ENCODE results near the gene L2HGDH. TPM values are rescaled to one million over a fixed set of nuclear protein-coding genes. Genes with fewer than 3 reads are reported as not detected.

The L2HGDH gene
- 15.5 and 18.6 TPM in 2 replicates for total RNA-seq (2021)
- percentile 68 among the genes with signal in this experiment for Bru-seq, nascent RNA
- BruChase-seq, experiment 1, labeled RNA remaining after a 2-hour chase, result percentile 68 among the genes with signal in this experiment
- BruChase-seq, experiment 2, labeled RNA remaining after a 6-hour chase, result percentile 62 among the genes with signal in this experiment
- long read RNA-seq, full-length matches to known transcripts, result 12 of 23 reads
- long read RNA-seq, partial matches to known transcripts, result 1 of 23 reads
- long read RNA-seq, other reads (novel, unspliced or antisense), result 10 of 23 reads

DNA sequence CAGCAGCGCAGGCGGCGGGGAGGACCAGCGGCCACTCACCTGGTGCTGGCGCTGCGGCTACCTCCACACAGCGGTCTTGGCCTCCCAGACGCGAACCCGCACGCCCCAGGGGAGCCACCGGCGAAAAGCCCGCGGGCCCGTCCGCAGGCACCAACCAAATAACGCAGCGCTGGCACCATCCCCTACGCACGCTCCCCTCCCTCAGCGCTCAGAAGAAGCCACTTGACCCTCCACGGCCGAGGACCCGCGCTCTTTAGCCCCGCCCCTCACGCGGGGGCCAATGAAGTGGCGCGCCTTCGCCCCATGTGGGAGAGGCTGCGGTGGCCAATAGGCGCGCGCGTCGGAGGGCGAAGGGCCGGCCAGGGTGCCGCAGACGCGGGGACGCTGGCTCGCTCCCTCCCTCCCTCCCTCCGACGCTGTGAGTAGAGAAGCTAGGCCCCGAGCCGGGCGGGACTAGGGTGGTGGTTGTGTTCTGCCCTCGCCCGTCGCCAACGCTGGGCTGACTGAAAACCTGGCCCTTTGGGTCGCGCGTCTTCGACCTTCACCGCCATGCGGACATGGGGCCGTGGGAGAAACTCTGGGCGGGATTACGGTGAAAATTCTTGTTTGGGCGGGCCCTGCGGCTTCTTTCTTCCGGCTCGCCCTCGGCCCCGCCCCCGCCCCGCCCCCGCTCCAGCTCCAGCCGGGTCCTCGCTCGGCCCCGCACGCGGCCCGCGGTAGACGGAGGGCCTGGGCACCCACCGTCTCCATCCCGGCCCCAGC is at the start of gene L2HGDH, which contains the start of gene DMAC2L:
L2HGDH (minus strand) TSS at position 258 of the 762 bp plus-strand sequence; CDS start at position 179, 79 bp downstream.
DMAC2L (plus strand) TSS at position 353 of the 762 bp plus-strand sequence. CDS start 9,164 bp downstream, outside the sequence.
- POLR2A ChIA-PET (ENCODE audit: unreplicated experiment), result interaction anchor here (0.5 to 0.9 kb wide), 6 partner anchors 84 to 1482 kb away, joined by 3 to 19 read pairs (median 4); partner anchors contain the start of genes CDKL1 and NEMF
- H3F3A ChIP-seq (ENCODE audit: insufficient read depth, low read depth), result peaks cover 5% of the 10 kb centered on the region; the same call in 1 of the 2 replicates

GRCh38 chr14:50360851-50361250 is 48.8 kb upstream of the L2HGDH start:
- TF ChIP-seq EZH2 (IDR thresholded peaks at IDR 0.05; ENCODE audit: low read depth), result no peak
- no peak for TF ChIP-seq CTCF (conservative IDR thresholded peaks at IDR 0.05)
- intact Hi-C loops (cut with micrococcal nuclease; ENCODE audit: unreplicated experiment), result no loop called here
- H3F3A ChIP-seq (ENCODE audit: insufficient read depth, low read depth), result peaks cover 8% of the 10 kb centered on the region; the same call in 1 of the 2 replicates
- no peak overlapping the region for H2AFZ ChIP-seq
- POLR2A ChIA-PET (ENCODE audit: unreplicated experiment), result no interaction called here
- H3K4me1 ChIP-seq (replicated peaks; ENCODE audit: insufficient read depth), result peaks cover 24% of the 10 kb centered on the region
- H3K4me2 ChIP-seq, result no peak overlapping the region
- no peaks in the 10 kb centered on the region for H3K9me3 ChIP-seq (ENCODE audit: insufficient read depth, low read depth)
- H3K9me2 ChIP-seq (ENCODE audit: insufficient read depth), result no peaks in the 10 kb centered on the region; the same call in 1 of the 2 replicates
- DNase-seq, result peak in 1 of 2 experiments; percentile 62
- H4K20me1 ChIP-seq (ENCODE audit: insufficient read depth), result no peaks in the 10 kb centered on the region
- no TSS peak for BruUV-seq (replicated peaks)
- H3K4me3 ChIP-seq, result no peak overlapping the region
- H3K79me2 ChIP-seq (ENCODE audit: low read depth), result no peaks in the 10 kb centered on the region
- CTCF ChIA-PET, result no interaction called here
- H3K36me3 ChIP-seq (ENCODE audit: low read depth), result no peaks in the 10 kb centered on the region
- H3K27ac ChIP-seq, result no peak overlapping the region
- H3K27me3 ChIP-seq (ENCODE audit: insufficient read depth, low read depth), result no peaks in the 10 kb centered on the region

More for the DNA sequence above, at the start of gene L2HGDH, which contains the start of gene DMAC2L:
- peak within 1 kb of the TSS; percentile 99 for H2AFZ ChIP-seq
- peak within 1 kb of the TSS; percentile 88 for H3K27ac ChIP-seq
- H3K9me3 ChIP-seq (ENCODE audit: insufficient read depth, low read depth), result no peaks in the 10 kb centered on the region; the same call in 1 of the 2 replicates
- TF ChIP-seq EZH2 (IDR thresholded peaks at IDR 0.05; ENCODE audit: low read depth), result no peak
- TF ChIP-seq CTCF (conservative IDR thresholded peaks at IDR 0.05), result peak; percentile 31
- H3K4me3 ChIP-seq, result peak within 1 kb of the TSS; percentile 85
- BruUV-seq (replicated peaks), result no TSS peak
- peaks cover 18% of the 10 kb centered on the region for H3K4me1 ChIP-seq (replicated peaks; ENCODE audit: insufficient read depth)
- no peaks in the 10 kb centered on the region for H3K27me3 ChIP-seq (ENCODE audit: insufficient read depth, low read depth)
- peak; percentile 83 to 95 for DNase-seq
- H3K36me3 ChIP-seq (ENCODE audit: low read depth), result no peaks in the 10 kb centered on the region
- no peaks in the 10 kb centered on the region; the same call in 1 of the 2 replicates for H3K9me2 ChIP-seq (ENCODE audit: insufficient read depth)
- intact Hi-C loops (cut with micrococcal nuclease; ENCODE audit: unreplicated experiment), result loop anchor here (1.0 to 5.0 kb wide), 2 partner anchors 220 to 460 kb away; partner anchors contain the start of genes MAP4K5 and NEMF
- peak within 1 kb of the TSS; percentile 97 for H3K4me2 ChIP-seq
- H4K20me1 ChIP-seq (ENCODE audit: insufficient read depth), result no peaks in the 10 kb centered on the region
- peaks cover 54% of the 10 kb centered on the region for H3K79me2 ChIP-seq (ENCODE audit: low read depth)
- CTCF ChIA-PET, result interaction anchor here (0.6 kb wide), 4 partner anchors 92 to 929 kb away, joined by 3 to 4 read pairs (median 4); no protein-coding TSS in a partner anchor

GRCh38 chr14:50360093-50360492 is 48.1 kb upstream of the L2HGDH start:
- no peak for TF ChIP-seq CTCF (conservative IDR thresholded peaks at IDR 0.05)
- CTCF ChIA-PET, result no interaction called here
- BruUV-seq (replicated peaks), result no TSS peak

More at GRCh38 chr14:50360093-50360492, 48.1 kb upstream of the L2HGDH start:
- Histone ChIP-seq H3K27me3 (ENCODE audit: insufficient read depth, low read depth) (no peaks in the 10 kb centered on the region), H4K20me1 (ENCODE audit: insufficient read depth) (no peaks in the 10 kb centered on the region), H3K9me3 (ENCODE audit: insufficient read depth, low read depth) (no peaks in the 10 kb centered on the region), H3K36me3 (ENCODE audit: low read depth) (no peaks in the 10 kb centered on the region), H2AFZ (no peak overlapping the region), H3K27ac (no peak overlapping the region), H3K4me2 (no peak overlapping the region), H3K4me1 (replicated peaks; ENCODE audit: insufficient read depth) (peaks cover 16% of the 10 kb centered on the region), H3K79me2 (ENCODE audit: low read depth) (no peaks in the 10 kb centered on the region), H3K9me2 (ENCODE audit: insufficient read depth) (no peaks in the 10 kb centered on the region; the same call in 1 of the 2 replicates), H3K4me3 (no peak overlapping the region), H3F3A (ENCODE audit: insufficient read depth, low read depth) (peaks cover 6% of the 10 kb centered on the region; the same call in 1 of the 2 replicates)
- POLR2A ChIA-PET (ENCODE audit: unreplicated experiment), result no interaction called here
- intact Hi-C loops (cut with micrococcal nuclease; ENCODE audit: unreplicated experiment), result no loop called here
- DNase-seq, result no peak

Measured in PC-9 (cell line).